Left renal pelvis (tissue), 4 donors: ENCODE data around the gene HEBP2. TPM values are rescaled to one million over a fixed set of nuclear protein-coding genes. Genes with fewer than 3 reads are reported as not detected.
"Not testable (repeated sequence)": the region's sequence is repeated elsewhere in the genome, so short reads cannot be mapped to it uniquely, and the experiment has no call there.

ENCODE experiments used
- DNase-seq, 4 donors: peaks; one replicate each; pipeline ENCODE4 v3.0.0-alpha.2; 2013; ENCODE audit warnings: low read depth in 4 of 4, low spot score in 3 of 4
- polyA plus RNA-seq, 4 donors: library from polyadenylated mRNA; unstranded; fragments of 120-200 nt; gene quantifications; one replicate each; pipeline ENCODE4 v1.2.1, GENCODE V29; 2013; ENCODE audit not compliant: insufficient read length in 4 of 4

The HEBP2 gene
- polyA plus RNA-seq = 10 to 100 TPM; 31.5 to 65.1 (median 60.6) TPM

- DNase-seq = peak; percentile 73 to 91 (median 84)
Observed at GRCh38 chr6:138403801-138404665, at the start of gene HEBP2. TSS of gene HEBP2 (plus strand) at chr6:138404223. CDS start at chr6:138404496, 273 bp downstream.

- no peak for DNase-seq
Observed at GRCh38 chr6:138357928-138358327, 46.1 kb upstream of the HEBP2 start.

GRCh38 chr6:138368684-138369083 is 35.3 kb upstream of the HEBP2 start:
- DNase-seq = not testable (repeated sequence)

GRCh38 chr6:138370631-138371451 is 33.2 kb upstream of the HEBP2 start:
- DNase-seq = no peak

- no peak for DNase-seq
Observed at GRCh38 chr6:138371452-138371711, 32.6 kb upstream of the HEBP2 start.

- DNase-seq = no peak
Observed at GRCh38 chr6:138371720-138372119, 32.3 kb upstream of the HEBP2 start.

- DNase-seq = no peak
Observed at GRCh38 chr6:138372711-138373463, 31.1 kb upstream of the HEBP2 start.

GRCh38 chr6:138374230-138374629 is 29.8 kb upstream of the HEBP2 start:
- DNase-seq = no peak

- no peak for DNase-seq
Observed at GRCh38 chr6:138374815-138375214, 29.2 kb upstream of the HEBP2 start.

- no peak for DNase-seq
Observed at GRCh38 chr6:138377042-138377441, 27.0 kb upstream of the HEBP2 start.

GRCh38 chr6:138377844-138378243 is 26.2 kb upstream of the HEBP2 start, which contains the start of gene SMIM28:
TSS of gene SMIM28 (plus strand) at chr6:138377905. CDS start at chr6:138378073, 168 bp downstream.
- DNase-seq = no peak

GRCh38 chr6:138378463-138378862 is 25.6 kb upstream of the HEBP2 start:
- DNase-seq = no peak

GRCh38 chr6:138382498-138383265 is 21.3 kb upstream of the HEBP2 start:
- no peak for DNase-seq

- no peak for DNase-seq
Observed at GRCh38 chr6:138383776-138384175, 20.2 kb upstream of the HEBP2 start.

- DNase-seq = no peak
Observed at GRCh38 chr6:138386897-138387296, 17.1 kb upstream of the HEBP2 start.

GRCh38 chr6:138387577-138388368 is 16.2 kb upstream of the HEBP2 start:
- no peak for DNase-seq

GRCh38 chr6:138389551-138389950 is 14.5 kb upstream of the HEBP2 start:
- no peak for DNase-seq

GRCh38 chr6:138393871-138394783 is 9.9 kb upstream of the HEBP2 start:
- no peak for DNase-seq
